H1 (cell line): ENCODE measurements around the gene ALDH1A2. TPM values are rescaled to one million over a fixed set of nuclear protein-coding genes. Genes with fewer than 3 reads are reported as not detected.

Experiments
- BACH1 ChIP-seq: IDR thresholded peaks from 2 replicates; pipeline ENCODE4 v1.6.1; 2012; ENCODE audit warnings: low read length, improper control_type of control experiment
- BRCA1 ChIP-seq: IDR thresholded peaks from 2 replicates; pipeline ENCODE4 v1.6.1; 2012; ENCODE audit warnings: low read depth, low read length, improper control_type of control experiment
- CEBPB ChIP-seq: IDR thresholded peaks from 2 replicates; pipeline ENCODE4 v1.6.1; 2012; ENCODE audit warnings: low read depth, low read length
- KDM1A ChIP-seq: fragments of 200-600, 300-600 bp; sonication (generic); IDR thresholded peaks from 2 replicates; pipeline ENCODE4 v1.7.1; 2016; ENCODE audit warnings: mild to moderate bottlenecking, low read length, borderline replicate concordance
- NANOG ChIP-seq: IDR thresholded peaks from 2 replicates; pipeline ENCODE4 v1.6.1; 2011; ENCODE audit warnings: low read length, low read depth, mild to moderate bottlenecking, inconsistent platforms; ENCODE audit not compliant: insufficient read depth, poor library complexity, severe bottlenecking
- NRF1 ChIP-seq: IDR thresholded peaks from 2 replicates; pipeline ENCODE4 v1.6.1; 2011; ENCODE audit warnings: mild to moderate bottlenecking, low read depth, low read length, improper control_type of control experiment
- polyA plus RNA-seq, 7 experiments: library from polyadenylated mRNA; depleted of rRNA in 3 of 7; stranded (reverse) in 5 of 7; unstranded in 2 of 7; fragments of >200 nt in 5 of 7; fragments of 200-250 nt in 2 of 7; gene quantifications; 1 replicate in 5 of 7; 2 replicates in 1 of 7; 4 replicates in 1 of 7; pipeline versions ENCODE4 v1.2.1 to v1.2.3, GENCODE V29; 2011 to 2013; ENCODE audit warnings: missing spikeins in 2 of 7, mixed read lengths in 2 of 7
- total RNA-seq: library from RNA; stranded (reverse); fragmentation: NEBNext Ultra II Directional; extraction: Animal tissue kit (Norgen Biotek cat#: 25700); gene quantifications from 2 replicates; pipeline ENCODE4 v1.2.1, GENCODE V29; 2021

Gene ALDH1A2
- total and polyA plus RNA-seq, 2 of the 8 experiments (the other 6 are each of a cell fraction or from before 2014, with no cell fraction given), result 0.06 to 0.24 TPM

GRCh38 chr15:57946491-57947048, 118.9 kb downstream of the ALDH1A2 start (continued):
- TF ChIP-seq KDM1A, result no peak
- no peak for TF ChIP-seq BRCA1
- no peak for TF ChIP-seq CEBPB
- no peak for TF ChIP-seq NANOG
- TF ChIP-seq BACH1, result no peak
- no peak for TF ChIP-seq NRF1
